Stimulated activated CD8-positive, alpha-beta memory T cell treated with anti-CD3 and anti-CD28 coated beads, Interleukin-7, amount 100 ng/mL, for 4 hours (primary cell): ENCODE results near the gene TAOK3.
"Not testable (repeated sequence)": the region's sequence is repeated elsewhere in the genome, so short reads cannot be mapped to it uniquely, and the experiment has no call there.

Source experiments
- DNase-seq, 2 donors: peaks; one replicate each; pipeline ENCODE4 v3.0.0-alpha.2; 2020; ENCODE audit warnings: low read depth in 2 of 2

TAOK3 gene

GRCh38 chr12:118373616-118374015, 909 bp upstream of the TAOK3 start:
- DNase-seq = no peak

GRCh38 chr12:118371321-118372282, 1.1 kb downstream of the TAOK3 start:
- no peak for DNase-seq

DNA sequence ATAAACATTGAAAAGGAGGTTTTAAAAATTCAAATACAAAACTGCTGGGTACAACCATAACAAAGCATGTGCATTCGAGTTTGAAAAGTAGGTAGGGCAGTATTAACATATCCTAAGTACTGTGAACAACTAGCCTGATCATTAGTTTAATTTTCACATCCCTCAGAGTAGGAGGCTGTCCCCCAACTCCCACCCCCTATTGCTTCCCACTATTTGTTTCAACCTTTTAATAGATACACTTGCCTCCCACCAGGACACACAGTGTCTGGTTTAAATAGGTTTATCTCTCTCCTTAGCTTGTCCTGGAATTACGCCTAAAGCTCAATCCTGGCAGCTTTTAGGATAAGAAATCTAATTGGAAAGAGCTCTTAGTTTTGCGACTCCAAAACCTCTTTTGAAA, 2.1 kb downstream of the TAOK3 start:
- DNase-seq = no peak

DNA sequence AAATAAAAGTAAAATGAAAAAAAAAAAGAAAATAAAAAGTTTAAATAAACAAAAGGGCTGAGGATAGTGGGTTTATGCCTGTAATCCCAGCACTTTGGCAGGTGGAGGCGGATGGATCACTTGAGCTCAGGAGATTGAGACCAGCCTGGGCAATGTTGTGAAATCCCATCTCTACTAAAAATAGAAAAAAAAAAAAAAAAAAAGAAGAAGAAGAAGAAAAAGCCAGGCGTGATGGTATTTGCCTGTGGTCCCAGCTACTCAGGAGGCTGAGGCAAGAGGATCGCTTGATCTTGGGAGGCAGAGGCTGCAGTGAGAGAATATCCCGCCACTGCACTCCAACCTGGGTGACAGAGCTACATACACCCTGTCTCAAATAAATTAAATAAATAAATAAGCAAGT, 3.9 kb downstream of the TAOK3 start:
- no peak for DNase-seq

DNA sequence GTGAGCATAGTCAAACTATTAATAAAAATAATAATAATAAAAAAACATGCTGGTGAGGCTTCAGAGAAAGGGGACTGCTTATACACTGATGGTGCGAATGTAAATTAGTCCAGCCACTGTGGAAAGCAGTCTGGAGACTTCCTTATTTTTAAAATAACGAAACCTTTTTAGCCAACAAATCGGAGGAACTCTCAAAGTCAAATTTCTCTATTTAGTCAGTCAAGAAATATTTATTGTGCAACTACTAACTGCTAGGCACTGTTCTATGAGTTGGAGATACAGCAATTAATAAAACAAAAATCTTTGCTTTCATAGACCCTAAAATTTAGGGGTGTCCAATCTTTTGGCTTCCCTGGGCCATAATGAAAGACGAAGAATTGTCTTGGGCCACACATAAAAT, 10.8 kb downstream of the TAOK3 start:
- no peak for DNase-seq

DNA sequence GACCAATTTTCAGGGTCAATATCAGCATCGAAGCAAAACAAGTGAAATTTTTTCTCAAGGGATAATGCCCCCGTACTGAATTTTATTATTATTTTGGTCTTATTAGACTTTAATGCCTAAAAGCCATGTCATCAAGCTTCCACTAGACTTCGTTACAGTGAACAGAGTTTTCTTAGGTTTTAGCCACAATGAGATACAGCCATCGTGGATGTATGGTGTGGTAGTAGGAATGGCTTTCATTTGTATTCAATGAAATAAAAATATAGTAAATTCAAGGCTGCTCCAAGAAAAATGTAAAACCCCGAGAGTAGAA, 11.7 kb downstream of the TAOK3 start:
- no peak for DNase-seq

DNA sequence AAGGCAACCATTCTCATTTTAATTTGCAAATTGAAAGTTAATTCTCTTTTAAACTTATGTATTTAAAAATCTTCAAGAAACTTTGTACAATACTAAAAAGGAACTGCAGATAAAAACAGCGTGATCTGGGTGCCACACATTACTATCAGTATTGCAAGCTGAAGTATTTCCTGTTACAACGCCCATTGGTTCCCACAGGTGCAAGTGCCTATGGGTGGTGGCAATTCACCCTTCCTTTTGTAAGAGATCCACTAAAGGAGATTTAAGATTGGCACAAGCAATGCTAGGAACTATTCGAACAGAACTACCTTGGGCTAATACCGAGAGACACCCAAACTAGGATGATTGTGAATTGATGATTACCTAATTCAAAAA, 13.2 kb downstream of the TAOK3 start:
- no peak for DNase-seq

- DNase-seq = no peak
Observed at GRCh38 chr12:118358612-118359540, 13.8 kb downstream of the TAOK3 start.

DNA sequence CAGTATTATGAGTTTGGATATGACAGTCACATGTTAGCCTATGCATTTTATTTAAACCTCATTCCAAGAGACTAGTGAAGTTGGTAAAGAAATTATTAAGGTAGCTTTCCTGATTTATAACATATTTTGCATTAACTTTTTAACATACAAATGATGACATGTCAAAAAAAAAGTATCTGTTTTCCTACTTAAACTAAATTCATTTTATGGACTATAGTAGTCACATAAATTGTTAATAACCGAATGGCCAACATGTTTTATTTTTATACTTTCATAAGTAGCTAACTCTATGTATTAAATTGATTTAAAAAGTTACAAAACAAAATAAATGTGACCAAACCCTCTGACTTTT, 14.7 kb downstream of the TAOK3 start:
- no peak for DNase-seq

- DNase-seq = peak; percentile 21 to 43
Observed at GRCh38 chr12:118357257-118358007, 15.3 kb downstream of the TAOK3 start.

- DNase-seq = no peak
Observed at GRCh38 chr12:118356809-118357256, 15.9 kb downstream of the TAOK3 start.

GRCh38 chr12:118355843-118356242, 16.9 kb downstream of the TAOK3 start:
- no peak for DNase-seq

GRCh38 chr12:118354903-118355302, 17.8 kb downstream of the TAOK3 start:
- no peak for DNase-seq

GRCh38 chr12:118354503-118354902, 18.2 kb downstream of the TAOK3 start:
- not testable (repeated sequence) for DNase-seq

DNA sequence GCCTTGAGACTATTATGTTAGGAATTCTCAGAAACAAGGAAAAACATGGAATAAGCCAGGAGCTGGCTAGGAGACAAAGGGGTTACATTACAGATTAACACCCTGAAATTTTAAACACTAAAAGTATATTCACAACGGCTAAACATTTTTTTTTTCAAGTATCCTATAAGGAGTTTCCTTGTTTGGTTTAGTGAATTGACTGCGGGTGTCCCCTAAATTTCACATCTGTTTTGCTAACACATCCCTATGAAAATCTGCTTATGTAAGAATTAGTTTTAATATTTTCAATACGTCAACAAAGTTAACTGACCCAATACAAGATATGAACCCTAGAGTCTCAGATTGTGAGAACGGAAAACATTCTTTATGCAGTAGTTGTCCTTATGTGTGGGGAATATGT, 19.0 kb downstream of the TAOK3 start:
- no peak for DNase-seq

DNA sequence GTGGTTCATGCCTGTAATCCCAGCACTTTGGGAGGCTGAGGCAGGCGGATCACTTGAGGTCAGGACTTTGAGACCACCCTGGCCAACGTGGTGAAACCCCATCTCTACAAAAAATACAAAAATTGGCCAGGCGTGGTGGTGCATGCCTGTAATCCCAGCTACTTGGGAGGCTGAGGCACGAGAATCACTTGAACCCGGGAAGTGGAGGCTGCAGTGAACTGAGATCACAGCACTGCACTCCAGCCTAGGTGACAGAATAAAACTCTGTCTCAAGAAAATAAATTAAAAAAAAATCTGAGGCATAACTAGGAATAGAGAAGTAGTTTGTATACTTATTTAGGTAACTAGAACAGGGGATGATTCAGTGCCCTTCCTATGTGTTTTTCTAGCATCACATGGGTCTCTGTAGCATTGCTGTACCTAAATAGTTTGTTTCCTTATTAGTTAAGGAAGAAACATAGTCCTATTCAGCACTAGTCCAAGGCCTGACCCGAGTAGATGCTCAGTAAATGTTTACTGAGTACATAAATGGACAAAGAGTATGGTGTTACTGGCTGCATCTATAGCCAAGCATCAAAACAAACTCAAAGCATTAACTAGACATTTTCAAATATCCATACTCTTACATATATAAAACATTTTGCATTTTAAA, 21.7 kb downstream of the TAOK3 start:
- no peak for DNase-seq

DNA sequence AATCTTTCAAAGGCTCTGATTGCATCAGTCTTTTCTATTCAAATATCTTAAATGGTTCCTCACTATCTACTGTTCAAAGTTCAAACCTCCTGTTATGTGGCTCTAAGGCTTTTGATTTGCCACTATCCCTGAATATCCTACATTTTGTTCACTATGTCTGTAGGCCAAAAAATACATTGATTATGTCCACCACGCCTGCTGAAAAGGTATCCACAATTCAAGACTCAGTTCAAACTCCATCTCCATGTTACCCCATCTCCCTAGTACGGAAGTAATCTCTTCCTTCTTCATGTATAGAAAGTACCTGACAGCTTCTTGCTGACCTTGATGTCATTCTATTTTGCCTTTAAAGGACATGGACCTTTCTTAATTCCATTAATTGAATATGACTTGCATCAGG, 24.8 kb downstream of the TAOK3 start:
- no peak for DNase-seq

- DNase-seq = no peak
Observed at GRCh38 chr12:118346895-118347294, 25.8 kb downstream of the TAOK3 start.

DNA sequence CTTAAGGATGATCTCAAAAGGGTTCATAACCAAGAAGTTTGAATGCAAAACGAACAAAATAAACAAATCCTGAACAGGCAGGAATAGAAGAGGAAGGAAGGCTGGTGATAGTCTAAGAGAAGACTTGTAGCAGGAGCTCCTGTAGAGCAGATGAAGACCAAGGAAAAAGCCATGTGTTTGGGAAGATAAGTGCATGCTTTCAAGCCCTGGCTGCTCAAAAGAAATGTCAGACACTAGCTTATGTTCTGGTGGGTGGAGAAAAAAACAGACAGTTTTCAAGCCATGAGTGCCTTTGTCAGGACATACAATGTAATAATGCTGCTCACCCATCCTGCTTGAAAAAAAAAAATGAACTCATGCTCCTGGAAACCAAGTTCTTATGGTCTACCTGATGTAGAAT, 27.4 kb downstream of the TAOK3 start:
- DNase-seq = no peak

DNA sequence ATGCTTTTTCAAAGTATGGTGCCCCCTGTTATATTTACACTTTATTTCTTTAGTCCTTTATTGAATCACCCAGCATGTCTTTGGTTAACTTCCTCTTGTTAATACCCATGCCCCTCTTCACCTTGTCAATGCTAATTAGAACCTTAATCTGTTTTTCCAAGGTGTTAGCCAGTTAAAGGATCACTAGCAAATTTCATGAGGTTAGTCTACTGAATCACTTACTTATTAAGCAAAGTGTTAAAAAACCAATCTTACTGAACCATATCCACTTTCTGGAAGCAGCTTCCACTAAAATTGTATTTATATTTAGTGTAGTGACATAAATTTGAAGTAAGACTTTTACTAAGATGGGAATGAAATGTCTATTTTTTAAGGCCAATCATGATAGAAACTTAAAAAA, 27.9 kb downstream of the TAOK3 start:
- no peak for DNase-seq

- DNase-seq = no peak
Observed at GRCh38 chr12:118342090-118342489, 30.6 kb downstream of the TAOK3 start.
